Astrocyte of the spinal cord (primary cell): ENCODE data around the gene CADPS.

Experiments used
- DNase-seq: peaks from one replicate; pipeline ENCODE4 v3.0.0; 2011; ENCODE audit warnings: low read depth, low spot score
- H3K4me3 ChIP-seq: 2 replicates; pipeline ENCODE4 v1.5.1; 2011; ENCODE audit warnings: low read depth, mild to moderate bottlenecking, low read length, moderate library complexity
- in situ Hi-C: cut with HindIII; loops from 2 replicates; pipeline ENCODE4 v1.10.0; 2017; ENCODE audit warnings: low sequenced_read_pairs
- TF ChIP-seq, protein P1 (sequence below): IDR thresholded peaks from 2 replicates; pipeline ENCODE4 v1.5.1; 2012; ENCODE audit warnings: low read depth, mild to moderate bottlenecking, low read length, inconsistent platforms

CADPS gene

DNA sequence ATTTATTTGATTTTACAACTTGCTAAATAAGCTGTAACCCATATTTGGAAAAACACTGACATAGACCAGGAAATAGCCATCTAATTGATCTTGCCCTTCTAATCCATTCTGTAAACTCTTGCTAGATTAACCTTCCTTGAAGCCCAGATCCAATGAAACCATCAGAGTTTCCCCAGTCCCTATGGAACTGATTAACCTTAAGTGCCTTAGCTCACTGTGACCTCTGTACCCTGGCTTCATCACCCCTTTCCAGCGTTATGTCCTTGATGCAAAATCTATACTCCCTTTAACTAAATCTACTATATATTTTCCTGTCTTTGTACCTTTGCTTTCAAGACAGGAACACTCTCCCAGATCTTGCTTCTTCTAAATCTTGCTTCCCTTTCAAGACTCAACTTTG lies 42.9 kb upstream of the CADPS start:
- TF ChIP-seq, protein P1, sequence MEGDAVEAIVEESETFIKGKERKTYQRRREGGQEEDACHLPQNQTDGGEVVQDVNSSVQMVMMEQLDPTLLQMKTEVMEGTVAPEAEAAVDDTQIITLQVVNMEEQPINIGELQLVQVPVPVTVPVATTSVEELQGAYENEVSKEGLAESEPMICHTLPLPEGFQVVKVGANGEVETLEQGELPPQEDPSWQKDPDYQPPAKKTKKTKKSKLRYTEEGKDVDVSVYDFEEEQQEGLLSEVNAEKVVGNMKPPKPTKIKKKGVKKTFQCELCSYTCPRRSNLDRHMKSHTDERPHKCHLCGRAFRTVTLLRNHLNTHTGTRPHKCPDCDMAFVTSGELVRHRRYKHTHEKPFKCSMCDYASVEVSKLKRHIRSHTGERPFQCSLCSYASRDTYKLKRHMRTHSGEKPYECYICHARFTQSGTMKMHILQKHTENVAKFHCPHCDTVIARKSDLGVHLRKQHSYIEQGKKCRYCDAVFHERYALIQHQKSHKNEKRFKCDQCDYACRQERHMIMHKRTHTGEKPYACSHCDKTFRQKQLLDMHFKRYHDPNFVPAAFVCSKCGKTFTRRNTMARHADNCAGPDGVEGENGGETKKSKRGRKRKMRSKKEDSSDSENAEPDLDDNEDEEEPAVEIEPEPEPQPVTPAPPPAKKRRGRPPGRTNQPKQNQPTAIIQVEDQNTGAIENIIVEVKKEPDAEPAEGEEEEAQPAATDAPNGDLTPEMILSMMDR = no peak
- no peak for DNase-seq
- no peak overlapping the region for H3K4me3 ChIP-seq
- in situ Hi-C loops = no loop called here

DNA sequence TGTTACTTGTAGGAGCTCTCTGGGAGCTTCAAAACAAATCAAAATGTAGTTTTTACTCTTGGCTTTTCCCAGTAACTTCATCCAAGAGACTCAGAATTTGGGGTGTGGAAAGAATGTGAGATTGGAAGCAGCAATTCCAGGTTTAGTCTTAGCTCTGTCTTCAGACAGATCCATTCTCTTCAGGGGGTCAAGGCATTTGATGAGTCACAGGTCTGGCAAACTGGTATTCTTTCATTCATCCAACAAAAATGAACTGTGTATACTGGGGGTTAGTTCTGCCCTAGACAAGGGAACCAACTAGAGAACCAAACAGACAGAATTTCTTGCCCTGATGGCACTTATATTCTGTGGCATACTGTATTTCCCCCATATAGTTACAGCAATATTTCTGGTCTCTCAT lies 36.3 kb upstream of the CADPS start:
- TF ChIP-seq, protein P1 = no peak
- no peak overlapping the region for H3K4me3 ChIP-seq
- in situ Hi-C loops = no loop called here
- no peak for DNase-seq

GRCh38 chr3:62905331-62905730 lies 30.1 kb upstream of the CADPS start:
- no peak overlapping the region for H3K4me3 ChIP-seq
- no peak for DNase-seq
- in situ Hi-C loops = no loop called here
- TF ChIP-seq, protein P1 = no peak

GRCh38 chr3:62898530-62899496 lies 23.6 kb upstream of the CADPS start:
- TF ChIP-seq, protein P1 = no peak
- DNase-seq = no peak
- in situ Hi-C loops = no loop called here
- no peak overlapping the region for H3K4me3 ChIP-seq

GRCh38 chr3:62895901-62896300 lies 20.7 kb upstream of the CADPS start:
- TF ChIP-seq, protein P1 = no peak
- no peak for DNase-seq
- no peak overlapping the region for H3K4me3 ChIP-seq
- in situ Hi-C loops = no loop called here

DNA sequence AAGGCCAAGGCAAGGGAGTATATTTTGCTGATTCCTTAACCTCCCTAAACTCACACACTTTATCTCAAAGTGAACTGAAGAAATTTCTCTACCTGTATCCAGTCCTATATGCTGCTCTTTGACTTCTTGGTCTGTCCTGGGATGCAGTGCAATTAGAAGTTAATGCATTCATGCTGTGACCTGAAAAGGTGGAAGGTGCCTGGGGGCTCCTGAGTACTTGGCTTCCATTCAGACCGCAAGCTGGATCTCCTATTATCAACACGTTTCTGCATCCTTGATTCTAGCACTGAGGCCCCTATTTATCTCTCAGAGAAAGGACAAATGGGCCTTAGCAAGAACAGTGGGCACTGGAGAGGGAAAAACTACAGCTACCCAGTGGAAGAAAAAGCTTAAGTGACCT lies 17.7 kb upstream of the CADPS start:
- DNase-seq = no peak
- TF ChIP-seq, protein P1 = no peak
- in situ Hi-C loops = no loop called here
- H3K4me3 ChIP-seq = no peak overlapping the region
